IMR-90 (cell line): ENCODE data around the gene MAMDC4. TPM values are rescaled to one million over a fixed set of nuclear protein-coding genes. Genes with fewer than 3 reads are reported as not detected.

Experiments used
- ATAC-seq: fragments of 200-7000 bp; cut with Tn5 transposase; 2 replicates; pipeline ENCODE4 v1.9.1; 2020; ENCODE audit warnings: low read depth, mild to moderate bottlenecking, moderate library complexity
- BruUV-seq: library from RNA; stranded (reverse); fragments of 400-500 nt; replicated peaks from 2 replicates; lab custom pipeline; 2021; lab: Mats Ljungman, UMichigan
- CTCF ChIA-PET: fragments of 300-600 bp; formaldehyde crosslinking; extraction: SDS; loops from one replicate; lab custom pipeline; 2021; ENCODE audit warnings: antibody characterized with exemption; lab: Yijun Ruan, JAX
- POLR2A ChIA-PET: fragments of 300-600 bp; sonication (Branson Sonifier 250); formaldehyde crosslinking; loops from one replicate; lab custom pipeline; 2022; ENCODE audit warnings: antibody characterized with exemption; ENCODE audit not compliant: unreplicated experiment; lab: Charles Lee
- DNase-seq: peaks from one replicate; pipeline ENCODE4 v3.0.0; 2013
- H2AFZ ChIP-seq: replicated peaks from 2 replicates; pipeline ENCODE3; 2013; ENCODE audit warnings: low read length, mild to moderate bottlenecking; ENCODE audit not compliant: poor library complexity
- H2AK5ac ChIP-seq: 2 replicates; pipeline ENCODE4 v1.6.1; 2013; ENCODE audit warnings: low read depth, low read length, inconsistent platforms
- H2AK9ac ChIP-seq: replicated peaks from 2 replicates; pipeline ENCODE3; 2013; ENCODE audit warnings: mild to moderate bottlenecking, low read depth, low read length, moderate library complexity; ENCODE audit not compliant: poor library complexity
- H2BK120ac ChIP-seq: 2 replicates; pipeline ENCODE4 v1.6.1; 2013; ENCODE audit warnings: low read depth, low read length, inconsistent platforms
- H2BK15ac ChIP-seq: 3 replicates; pipeline ENCODE4 v1.6.1; 2013; ENCODE audit warnings: low read depth, low read length, inconsistent platforms
- H2BK20ac ChIP-seq: 2 replicates; pipeline ENCODE4 v1.6.1; 2013; ENCODE audit warnings: low read depth, mild to moderate bottlenecking, inconsistent platforms, low read length, moderate library complexity
- H2BK5ac ChIP-seq: 2 replicates; pipeline ENCODE4 v1.6.1; 2013; ENCODE audit warnings: mild to moderate bottlenecking, low read depth, low read length, inconsistent platforms; ENCODE audit not compliant: poor library complexity, severe bottlenecking
- H3K14ac ChIP-seq: replicated peaks from 2 replicates; pipeline ENCODE4 v1.6.1; 2013; ENCODE audit warnings: low read depth, low read length, inconsistent platforms
- H3K18ac ChIP-seq: 2 replicates; pipeline ENCODE4 v1.6.1; 2013; ENCODE audit warnings: low read depth, low read length, control low read depth
- H3K23ac ChIP-seq: 2 replicates; pipeline ENCODE4 v1.6.1; 2013; ENCODE audit warnings: low read depth, low read length, inconsistent platforms
- H3K27ac ChIP-seq: 2 replicates; pipeline ENCODE4 v1.5.1; 2013; ENCODE audit warnings: mild to moderate bottlenecking, control low read depth, low read length; ENCODE audit not compliant: insufficient read depth
- H3K27me3 ChIP-seq: 2 replicates; pipeline ENCODE4 v1.6.1; 2013; ENCODE audit warnings: low read length; ENCODE audit not compliant: control insufficient read depth, insufficient read depth
- H3K36me3 ChIP-seq: 2 replicates; pipeline ENCODE4 v1.6.1; 2013; ENCODE audit warnings: low read length, mixed read lengths; ENCODE audit not compliant: control insufficient read depth, insufficient read depth
- H3K4ac ChIP-seq: 2 replicates; pipeline ENCODE4 v1.6.1; 2013; ENCODE audit warnings: low read depth, low read length, inconsistent platforms
- H3K4me1 ChIP-seq: 2 replicates; pipeline ENCODE4 v1.6.1; 2013; ENCODE audit warnings: low read length, mixed read lengths; ENCODE audit not compliant: control insufficient read depth, insufficient read depth
- H3K4me2 ChIP-seq: 2 replicates; pipeline ENCODE4 v1.6.1; 2013; ENCODE audit warnings: low read depth, mild to moderate bottlenecking, control low read depth, low read length, moderate library complexity
- H3K4me3 ChIP-seq: 2 replicates; pipeline ENCODE4 v1.5.1; 2013; ENCODE audit warnings: low read depth, mild to moderate bottlenecking, control low read depth, low read length, moderate library complexity; ENCODE audit not compliant: insufficient read depth
- H3K56ac ChIP-seq: 2 replicates; pipeline ENCODE4 v1.6.1; 2013; ENCODE audit warnings: low read length, inconsistent platforms; ENCODE audit not compliant: insufficient read depth; ENCODE audit errors: extremely low read depth
- H3K79me1 ChIP-seq, 2 experiments: 2 replicates each; pipeline ENCODE4 v1.6.1; 2013; ENCODE audit warnings: low read length in 2 of 2, inconsistent platforms in 1 of 2, low read depth in 1 of 2
- H3K9ac ChIP-seq: 2 replicates; pipeline ENCODE4 v1.6.1; 2013; ENCODE audit warnings: low read depth, low read length, control low read depth
- H3K9me1 ChIP-seq: 2 replicates; pipeline ENCODE4 v1.6.1; 2013; ENCODE audit warnings: low read length, inconsistent platforms; ENCODE audit not compliant: insufficient read depth
- H3K9me3 ChIP-seq: 2 replicates; pipeline ENCODE4 v1.6.1; 2013; ENCODE audit warnings: low read length; ENCODE audit not compliant: control insufficient read depth, insufficient read depth
- H4K20me1 ChIP-seq: 2 replicates; pipeline ENCODE4 v1.6.1; 2013; ENCODE audit warnings: low read length, inconsistent platforms; ENCODE audit not compliant: insufficient read depth
- H4K5ac ChIP-seq: 2 replicates; pipeline ENCODE4 v1.6.1; 2013; ENCODE audit warnings: mild to moderate bottlenecking, low read depth, low read length, control low read depth
- H4K8ac ChIP-seq, 2 experiments: 2 replicates each; pipeline ENCODE4 v1.6.1; 2013; ENCODE audit warnings: low read depth in 2 of 2, low read length in 2 of 2, control low read depth in 1 of 2, inconsistent platforms in 1 of 2
- H4K91ac ChIP-seq: 2 replicates; pipeline ENCODE4 v1.6.1; 2013; ENCODE audit warnings: low read depth, low read length, inconsistent platforms; ENCODE audit not compliant: insufficient read depth
- BHLHE40 ChIP-seq: fragments of 150-350 bp; IDR thresholded peaks from 2 replicates; pipeline ENCODE4 v1.6.1; 2016; ENCODE audit warnings: mild to moderate bottlenecking, low read depth, low read length
- CEBPB ChIP-seq: IDR thresholded peaks from 2 replicates; pipeline ENCODE4 v1.6.1; 2012; ENCODE audit warnings: low read depth, low read length, improper control_type of control experiment
- CHD1 ChIP-seq: IDR thresholded peaks from 2 replicates; pipeline ENCODE4 v1.6.1; 2012; ENCODE audit warnings: low read depth, low read length, improper control_type of control experiment
- FOS ChIP-seq: fragments of 150-350 bp; IDR thresholded peaks from 2 replicates; pipeline ENCODE4 v1.6.1; 2016; ENCODE audit warnings: low read depth, low read length
- MAFK ChIP-seq: IDR thresholded peaks from 2 replicates; pipeline ENCODE4 v1.6.1; 2012; ENCODE audit warnings: low read depth, low read length, improper control_type of control experiment
- MXI1 ChIP-seq: IDR thresholded peaks from 2 replicates; pipeline ENCODE4 v1.6.1; 2012; ENCODE audit warnings: low read depth, mild to moderate bottlenecking, low read length, moderate library complexity, borderline replicate concordance
- NFE2L2 ChIP-seq: fragments of 150-350 bp; IDR thresholded peaks from 2 replicates; pipeline ENCODE4 v1.6.1; 2016; ENCODE audit warnings: low read depth, mild to moderate bottlenecking, low read length
- POLR2A ChIP-seq: IDR thresholded peaks from 2 replicates; pipeline ENCODE4 v1.6.1; 2012; ENCODE audit warnings: mild to moderate bottlenecking, low read depth, low read length
- RAD21 ChIP-seq: IDR thresholded peaks from 2 replicates; pipeline ENCODE4 v1.6.1; 2012; ENCODE audit warnings: low read length, improper control_type of control experiment
- RCOR1 ChIP-seq: IDR thresholded peaks from 2 replicates; pipeline ENCODE4 v1.6.1; 2012; ENCODE audit warnings: mild to moderate bottlenecking, low read length, improper control_type of control experiment; ENCODE audit not compliant: insufficient replicate concordance
- RFX5 ChIP-seq: IDR thresholded peaks from 2 replicates; pipeline ENCODE4 v1.8.0; 2012; ENCODE audit warnings: low read depth, mild to moderate bottlenecking, low read length, moderate library complexity
- SMC3 ChIP-seq: fragments of 150-350 bp; IDR thresholded peaks from 2 replicates; pipeline ENCODE4 v1.6.1; 2016; ENCODE audit warnings: low read depth, mild to moderate bottlenecking, antibody characterized with exemption, low read length, moderate library complexity
- WGBS, 2 experiments: methylation state at CpG; one replicate each; pipeline versions ENCODE4 v1.1.5 to v1.1.7; 2013; ENCODE audit warnings: missing lambda C conversion rate in 2 of 2; ENCODE audit not compliant: insufficient read length in 1 of 2; ENCODE audit errors: extremely low coverage in 2 of 2; 5-methylcytosine and 5-hydroxymethylcytosine counted together
- dilution Hi-C: fragments of 300-500 bp; cut with HindIII; formaldehyde crosslinking; loops from one replicate; pipeline ENCODE4 v1.14.3; 2018; ENCODE audit warnings: low sequenced_read_pairs; ENCODE audit not compliant: unreplicated experiment
- in situ Hi-C: fragments of 300-500 bp; cut with MboI; formaldehyde crosslinking; loops from 3 replicates; pipeline ENCODE4 v1.14.3; 2019; ENCODE audit warnings: low sequenced_read_pairs, inconsistent platforms, mixed read lengths
- intact Hi-C: fragments of 100-400 bp; cut with micrococcal nuclease; formaldehyde crosslinking; loops from 2 replicates; pipeline ENCODE4 v1.10.0; 2022
- polyA plus RNA-seq, 3 experiments: library from polyadenylated mRNA; depleted of rRNA; stranded (reverse); fragments of >200 nt; gene quantifications; 2 replicates each; pipeline ENCODE4 v1.2.3, GENCODE V29; 2012; ENCODE audit warnings: low replicate concordance in 1 of 3
- total RNA-seq: library from RNA; depleted of rRNA; stranded (reverse); fragments of >200 nt; gene quantifications from 2 replicates; pipeline ENCODE4 v1.2.3, GENCODE V29; 2012
- TF ChIP-seq, protein P1 (sequence below): fragments of 150-350 bp; IDR thresholded peaks from 2 replicates; pipeline ENCODE4 v1.6.1; 2017; ENCODE audit warnings: mild to moderate bottlenecking, antibody characterized with exemption, low read length, low read depth
- TF ChIP-seq, protein P2 (sequence below): fragments of 150-350 bp; IDR thresholded peaks from 2 replicates; pipeline ENCODE4 v1.6.1; 2016; ENCODE audit warnings: low read depth, mild to moderate bottlenecking, low read length, moderate library complexity, borderline replicate concordance
- TF ChIP-seq, protein P3 (sequence below): conservative IDR thresholded peaks from 2 replicates; pipeline ENCODE4 v1.5.1; 2012; ENCODE audit warnings: mild to moderate bottlenecking, low read depth, low read length, improper control_type of control experiment

Gene MAMDC4
- total and polyA plus RNA-seq, 2 of the 4 experiments (the other 2 are of a cell fraction) = 0.18 to 3.5 TPM

DNA sequence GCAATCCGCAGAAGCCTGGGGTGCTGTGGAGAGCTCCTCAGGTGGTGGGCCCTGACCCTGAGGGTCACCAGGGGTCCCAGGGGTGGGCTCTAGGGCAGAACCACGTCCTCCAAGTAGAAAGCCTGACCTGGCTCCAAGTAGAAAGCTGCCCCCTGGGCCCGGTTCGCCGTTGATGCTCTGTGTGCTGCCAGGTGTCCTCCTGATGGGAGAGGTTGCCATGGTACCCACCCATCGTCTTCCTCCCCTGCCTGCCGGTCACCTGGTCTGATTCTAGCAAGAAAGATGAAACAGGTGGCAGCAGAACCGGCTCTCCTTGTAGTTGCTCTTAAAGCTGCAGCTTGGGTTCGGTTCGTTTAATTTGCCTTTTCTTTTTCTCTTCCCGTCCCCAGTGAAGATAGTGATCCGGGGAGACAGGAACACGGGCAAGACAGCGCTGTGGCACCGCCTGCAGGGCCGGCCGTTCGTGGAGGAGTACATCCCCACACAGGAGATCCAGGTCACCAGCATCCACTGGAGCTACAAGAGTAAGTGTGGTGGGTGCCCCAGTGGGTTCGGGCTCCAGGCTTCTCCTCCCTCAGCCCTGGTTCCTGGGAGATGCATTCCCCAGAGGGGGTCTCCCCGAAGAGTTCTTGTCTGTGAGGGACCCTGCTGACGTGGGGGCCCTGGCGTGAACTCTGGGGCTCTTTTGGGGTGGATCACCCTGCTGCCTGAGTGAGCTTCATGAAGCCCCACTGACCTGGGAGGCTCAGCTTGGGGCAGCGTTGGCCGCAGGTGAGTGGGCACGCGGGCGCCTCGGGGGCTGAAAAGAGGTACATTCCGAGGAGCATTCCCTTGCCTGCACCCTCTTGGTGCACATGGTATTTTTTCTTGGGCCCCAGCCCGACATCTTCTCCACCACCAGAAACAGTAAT, 28.8 kb upstream of the MAMDC4 start:
- Histone ChIP-seq H2BK5ac (no peak overlapping the region), H4K8ac (no peak overlapping the region), H2AK5ac (no peak overlapping the region), H4K20me1 (peaks cover 16% of the 10 kb centered on the region), H3K18ac (no peak overlapping the region), H2BK20ac (no peak overlapping the region), H3K9me3 (no peaks in the 10 kb centered on the region), H3K9ac (no peak overlapping the region), H3K27ac (no peak overlapping the region), H3K9me1 (no peaks in the 10 kb centered on the region), H3K4ac (no peak overlapping the region), H3K4me2 (no peak overlapping the region), H3K56ac (no peak overlapping the region), H2AK9ac (no peak overlapping the region), H3K79me1 (peaks cover 11 to 20% of the 10 kb centered on the region in 2 experiments), H3K36me3 (peaks cover 29% of the 10 kb centered on the region), H3K27me3 (no peaks in the 10 kb centered on the region), H4K5ac (no peak overlapping the region), H3K4me1 (peaks cover 3% of the 10 kb centered on the region; the same call in 1 of the 2 replicates), H4K91ac (no peak overlapping the region), H2BK120ac (no peak overlapping the region), H3K14ac (no peak overlapping the region), H2AFZ (no peak overlapping the region), H2BK15ac (no peak overlapping the region), H3K4me3 (no peak overlapping the region), H3K23ac (no peak overlapping the region)
- DNase-seq (no peak), ATAC-seq (no peak)
- POLR2A ChIA-PET = interaction anchor here (0.5 kb wide), 1 partner anchor 328 kb away, joined by 5 read pairs; no protein-coding TSS in a partner anchor
- dilution Hi-C loops = no loop called here
- no TSS peak for BruUV-seq
- in situ Hi-C loops = no loop called here
- WGBS, 2 experiments = 94% methylated on average over 7 of the region's 30 CpGs; no CpG with 5 or more reads in 1 of the 2 experiments
- intact Hi-C loops = no loop called here
- CTCF ChIA-PET = no interaction called here
- no peak for TF ChIP-seq CEBPB
- TF ChIP-seq, protein P1, sequence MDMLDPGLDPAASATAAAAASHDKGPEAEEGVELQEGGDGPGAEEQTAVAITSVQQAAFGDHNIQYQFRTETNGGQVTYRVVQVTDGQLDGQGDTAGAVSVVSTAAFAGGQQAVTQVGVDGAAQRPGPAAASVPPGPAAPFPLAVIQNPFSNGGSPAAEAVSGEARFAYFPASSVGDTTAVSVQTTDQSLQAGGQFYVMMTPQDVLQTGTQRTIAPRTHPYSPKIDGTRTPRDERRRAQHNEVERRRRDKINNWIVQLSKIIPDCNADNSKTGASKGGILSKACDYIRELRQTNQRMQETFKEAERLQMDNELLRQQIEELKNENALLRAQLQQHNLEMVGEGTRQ = no peak
- no peak for TF ChIP-seq RFX5
- TF ChIP-seq RCOR1 = no peak
- no peak for TF ChIP-seq FOS
- TF ChIP-seq, protein P2, sequence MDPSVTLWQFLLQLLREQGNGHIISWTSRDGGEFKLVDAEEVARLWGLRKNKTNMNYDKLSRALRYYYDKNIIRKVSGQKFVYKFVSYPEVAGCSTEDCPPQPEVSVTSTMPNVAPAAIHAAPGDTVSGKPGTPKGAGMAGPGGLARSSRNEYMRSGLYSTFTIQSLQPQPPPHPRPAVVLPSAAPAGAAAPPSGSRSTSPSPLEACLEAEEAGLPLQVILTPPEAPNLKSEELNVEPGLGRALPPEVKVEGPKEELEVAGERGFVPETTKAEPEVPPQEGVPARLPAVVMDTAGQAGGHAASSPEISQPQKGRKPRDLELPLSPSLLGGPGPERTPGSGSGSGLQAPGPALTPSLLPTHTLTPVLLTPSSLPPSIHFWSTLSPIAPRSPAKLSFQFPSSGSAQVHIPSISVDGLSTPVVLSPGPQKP = no peak
- TF ChIP-seq MAFK = no peak
- TF ChIP-seq NFE2L2 = no peak
- TF ChIP-seq BHLHE40 = no peak
- no peak for TF ChIP-seq RAD21
- no peak for TF ChIP-seq CHD1
- no peak for TF ChIP-seq MXI1
- TF ChIP-seq SMC3 = no peak
- TF ChIP-seq, protein P3, sequence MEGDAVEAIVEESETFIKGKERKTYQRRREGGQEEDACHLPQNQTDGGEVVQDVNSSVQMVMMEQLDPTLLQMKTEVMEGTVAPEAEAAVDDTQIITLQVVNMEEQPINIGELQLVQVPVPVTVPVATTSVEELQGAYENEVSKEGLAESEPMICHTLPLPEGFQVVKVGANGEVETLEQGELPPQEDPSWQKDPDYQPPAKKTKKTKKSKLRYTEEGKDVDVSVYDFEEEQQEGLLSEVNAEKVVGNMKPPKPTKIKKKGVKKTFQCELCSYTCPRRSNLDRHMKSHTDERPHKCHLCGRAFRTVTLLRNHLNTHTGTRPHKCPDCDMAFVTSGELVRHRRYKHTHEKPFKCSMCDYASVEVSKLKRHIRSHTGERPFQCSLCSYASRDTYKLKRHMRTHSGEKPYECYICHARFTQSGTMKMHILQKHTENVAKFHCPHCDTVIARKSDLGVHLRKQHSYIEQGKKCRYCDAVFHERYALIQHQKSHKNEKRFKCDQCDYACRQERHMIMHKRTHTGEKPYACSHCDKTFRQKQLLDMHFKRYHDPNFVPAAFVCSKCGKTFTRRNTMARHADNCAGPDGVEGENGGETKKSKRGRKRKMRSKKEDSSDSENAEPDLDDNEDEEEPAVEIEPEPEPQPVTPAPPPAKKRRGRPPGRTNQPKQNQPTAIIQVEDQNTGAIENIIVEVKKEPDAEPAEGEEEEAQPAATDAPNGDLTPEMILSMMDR = no peak
- TF ChIP-seq POLR2A = no peak
